Measurements from ENCODE around the gene R3HDM2.
"Not testable (repeated sequence)": the region's sequence is repeated elsewhere in the genome, so short reads cannot be mapped to it uniquely, and the experiment has no call there.

Gene R3HDM2

DNA sequence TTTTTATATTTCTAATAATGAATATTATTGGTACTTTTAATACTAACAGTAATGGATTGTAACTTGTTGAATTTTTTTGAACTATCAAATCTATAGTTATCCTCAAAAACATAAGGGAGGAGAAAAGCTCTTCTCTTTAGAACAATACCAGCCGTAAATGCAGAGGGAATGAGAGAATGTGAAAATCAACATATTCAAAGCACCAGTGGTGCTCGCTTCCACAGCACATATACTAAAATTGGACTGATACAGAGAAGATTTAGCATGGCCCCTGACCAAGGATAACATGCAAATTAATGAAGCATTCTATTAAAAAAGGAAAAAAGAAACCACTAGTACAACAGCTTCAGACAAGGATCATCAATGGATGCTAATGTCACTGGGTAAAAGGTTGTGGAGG lies 15.8 kb downstream of the R3HDM2 start:
- Histone ChIP-seq H3K9ac (ENCODE audit: low read length) (no peak overlapping the region), H3K27me3 (ENCODE audit: control insufficient read depth, insufficient read depth, low read length) (no peaks in the 10 kb centered on the region), H3K4me3 (ENCODE audit: low read depth, low read length) (no peak overlapping the region), H3K4me1 (ENCODE audit: control insufficient read depth, insufficient read depth, low read length) (peaks cover 8% of the 10 kb centered on the region), H3K9me3 (ENCODE audit: control insufficient read depth, insufficient read depth, low read depth, low read length) (no peaks in the 10 kb centered on the region), H3K36me3 (ENCODE audit: control insufficient read depth, insufficient read depth, low read length) (no peaks in the 10 kb centered on the region), H3K27ac (ENCODE audit: low read depth, low read length) (no peak overlapping the region)

- not testable (repeated sequence) for H3K9ac ChIP-seq (ENCODE audit: low read length); H3K27ac ChIP-seq (ENCODE audit: low read depth, low read length); H3K4me3 ChIP-seq (ENCODE audit: low read depth, low read length); H3K9me3 ChIP-seq (ENCODE audit: control insufficient read depth, insufficient read depth, low read depth, low read length); H3K36me3 ChIP-seq (ENCODE audit: control insufficient read depth, insufficient read depth, low read length); H3K27me3 ChIP-seq (ENCODE audit: control insufficient read depth, insufficient read depth, low read length); H3K4me1 ChIP-seq (ENCODE audit: control insufficient read depth, insufficient read depth, low read length)
Observed at GRCh38 chr12:57414160-57414559, 16.7 kb downstream of the R3HDM2 start.

GRCh38 chr12:57410534-57410933 lies 20.3 kb downstream of the R3HDM2 start:
- H3K27me3 ChIP-seq (ENCODE audit: control insufficient read depth, insufficient read depth, low read length) = no peaks in the 10 kb centered on the region
- H3K36me3 ChIP-seq (ENCODE audit: control insufficient read depth, insufficient read depth, low read length) = no peaks in the 10 kb centered on the region
- H3K9me3 ChIP-seq (ENCODE audit: control insufficient read depth, insufficient read depth, low read depth, low read length) = no peaks in the 10 kb centered on the region
- H3K4me1 ChIP-seq (ENCODE audit: control insufficient read depth, insufficient read depth, low read length) = peaks cover 3% of the 10 kb centered on the region; the same call in 1 of the 2 replicates
- no peak overlapping the region for H3K9ac ChIP-seq (ENCODE audit: low read length)
- H3K4me3 ChIP-seq (ENCODE audit: low read depth, low read length) = no peak overlapping the region
- H3K27ac ChIP-seq (ENCODE audit: low read depth, low read length) = no peak overlapping the region

GRCh38 chr12:57404966-57405640 lies 25.7 kb downstream of the R3HDM2 start:
- H3K4me1 ChIP-seq (ENCODE audit: control insufficient read depth, insufficient read depth, low read length) = no peaks in the 10 kb centered on the region
- H3K27me3 ChIP-seq (ENCODE audit: control insufficient read depth, insufficient read depth, low read length) = no peaks in the 10 kb centered on the region
- no peak overlapping the region for H3K9ac ChIP-seq (ENCODE audit: low read length)
- H3K36me3 ChIP-seq (ENCODE audit: control insufficient read depth, insufficient read depth, low read length) = no peaks in the 10 kb centered on the region
- no peak overlapping the region for H3K27ac ChIP-seq (ENCODE audit: low read depth, low read length)
- H3K9me3 ChIP-seq (ENCODE audit: control insufficient read depth, insufficient read depth, low read depth, low read length) = no peaks in the 10 kb centered on the region
- H3K4me3 ChIP-seq (ENCODE audit: low read depth, low read length) = no peak overlapping the region

- not testable (repeated sequence) for H3K4me3 ChIP-seq (ENCODE audit: low read depth, low read length); H3K9ac ChIP-seq (ENCODE audit: low read length); H3K36me3 ChIP-seq (ENCODE audit: control insufficient read depth, insufficient read depth, low read length); H3K27me3 ChIP-seq (ENCODE audit: control insufficient read depth, insufficient read depth, low read length); H3K9me3 ChIP-seq (ENCODE audit: control insufficient read depth, insufficient read depth, low read depth, low read length); H3K4me1 ChIP-seq (ENCODE audit: control insufficient read depth, insufficient read depth, low read length); H3K27ac ChIP-seq (ENCODE audit: low read depth, low read length)
Observed at GRCh38 chr12:57402156-57402555, 28.7 kb downstream of the R3HDM2 start.

DNA sequence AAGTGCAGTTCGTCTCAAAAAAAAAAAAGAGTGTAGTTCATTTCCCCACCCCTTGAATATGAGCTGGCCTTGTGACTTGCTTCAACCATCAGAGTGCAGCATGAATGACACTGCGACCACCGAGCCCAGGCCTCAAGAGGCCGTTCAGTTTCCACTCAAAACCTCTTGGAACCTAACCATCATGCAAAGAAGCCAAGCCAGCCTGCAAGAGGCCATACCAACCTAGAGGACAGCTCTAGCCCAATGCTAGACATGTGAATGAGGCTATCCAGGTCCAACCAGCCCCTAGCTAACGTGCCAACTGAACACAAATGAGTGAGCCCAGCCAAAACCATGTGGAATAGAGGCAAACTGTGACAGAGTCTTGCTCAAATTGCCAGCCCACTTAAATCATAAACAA lies 29.7 kb downstream of the R3HDM2 start:
- no peaks in the 10 kb centered on the region for H3K27me3 ChIP-seq (ENCODE audit: control insufficient read depth, insufficient read depth, low read length)
- no peak overlapping the region for H3K27ac ChIP-seq (ENCODE audit: low read depth, low read length)
- no peaks in the 10 kb centered on the region for H3K4me1 ChIP-seq (ENCODE audit: control insufficient read depth, insufficient read depth, low read length)
- no peak overlapping the region for H3K4me3 ChIP-seq (ENCODE audit: low read depth, low read length)
- H3K36me3 ChIP-seq (ENCODE audit: control insufficient read depth, insufficient read depth, low read length) = no peaks in the 10 kb centered on the region
- H3K9me3 ChIP-seq (ENCODE audit: control insufficient read depth, insufficient read depth, low read depth, low read length) = no peaks in the 10 kb centered on the region
- H3K9ac ChIP-seq (ENCODE audit: low read length) = no peak overlapping the region

DNA sequence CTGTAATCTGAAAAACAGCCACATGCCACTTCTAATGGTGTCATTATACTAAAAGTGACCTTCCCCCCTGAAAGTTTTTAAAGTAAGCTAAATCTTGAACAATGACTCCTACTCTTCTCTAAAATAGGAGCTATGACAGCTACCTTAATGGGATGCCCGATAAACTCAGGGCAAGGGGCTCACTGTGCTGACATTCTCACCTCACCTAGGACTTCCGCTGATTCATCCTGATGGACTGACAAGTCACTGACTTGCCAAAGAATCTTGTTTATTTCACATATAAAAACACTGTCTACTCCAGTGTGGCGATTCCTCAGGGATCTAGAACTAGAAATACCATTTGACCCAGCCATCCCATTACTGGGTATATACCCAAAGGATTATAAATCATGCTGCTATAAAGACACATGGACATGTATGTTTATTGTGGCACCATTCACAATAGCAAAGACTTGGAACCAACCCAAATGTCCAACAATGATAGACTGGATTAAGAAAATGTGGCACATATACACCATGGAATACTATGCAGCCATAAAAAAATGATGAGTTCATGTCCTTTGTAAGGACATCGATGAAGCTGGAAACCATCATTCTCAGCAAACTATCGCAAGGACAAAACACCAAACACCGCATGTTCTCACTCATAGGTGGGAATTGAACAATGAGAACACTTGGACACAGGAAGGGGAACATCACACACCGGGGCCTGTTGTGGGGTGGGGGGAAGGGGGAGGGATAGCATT lies 31.0 kb downstream of the R3HDM2 start:
- not testable (repeated sequence) for H3K9me3 ChIP-seq (ENCODE audit: control insufficient read depth, insufficient read depth, low read depth, low read length); H3K4me3 ChIP-seq (ENCODE audit: low read depth, low read length); H3K27me3 ChIP-seq (ENCODE audit: control insufficient read depth, insufficient read depth, low read length); H3K36me3 ChIP-seq (ENCODE audit: control insufficient read depth, insufficient read depth, low read length); H3K27ac ChIP-seq (ENCODE audit: low read depth, low read length); H3K9ac ChIP-seq (ENCODE audit: low read length); H3K4me1 ChIP-seq (ENCODE audit: control insufficient read depth, insufficient read depth, low read length)

DNA sequence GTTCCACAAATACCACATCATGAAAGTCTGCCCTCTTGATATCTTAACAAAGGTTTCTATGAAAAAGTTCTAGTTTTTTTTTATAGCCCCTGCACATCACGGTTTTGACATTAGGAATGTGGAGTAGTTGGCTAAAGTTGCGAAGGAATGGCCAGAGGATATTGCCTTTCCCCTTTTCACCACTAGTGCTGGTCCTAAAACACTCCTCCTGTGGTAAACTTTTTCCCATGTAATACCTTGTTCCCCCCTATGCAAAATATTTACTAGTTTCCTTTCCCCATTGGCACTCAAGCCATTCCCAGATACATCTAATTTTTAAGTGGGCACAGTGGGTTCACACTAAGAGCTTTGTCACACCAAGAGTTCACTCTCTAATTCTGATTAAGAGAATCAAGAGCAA lies 33.4 kb downstream of the R3HDM2 start:
- H3K27ac ChIP-seq (ENCODE audit: low read depth, low read length) = no peak overlapping the region

DNA sequence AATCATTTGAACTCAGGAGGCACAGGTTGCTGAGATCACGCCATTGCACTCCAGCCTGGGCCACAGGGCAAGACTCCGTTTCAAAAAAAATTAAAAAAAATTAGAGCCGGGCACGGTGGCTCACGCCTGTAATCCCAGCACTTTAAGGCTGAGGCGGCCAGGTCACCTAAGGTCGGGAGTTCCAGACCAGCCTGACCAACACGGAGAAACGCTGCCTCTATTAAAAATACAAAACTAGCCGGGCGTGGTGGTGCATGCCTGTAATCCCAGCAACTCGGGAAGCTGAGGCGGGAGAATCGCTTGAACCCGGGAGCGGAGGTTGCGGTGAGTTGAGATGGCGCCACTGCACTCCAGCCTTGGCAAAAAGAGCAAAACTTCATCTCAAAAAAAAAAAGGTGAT lies 35.7 kb downstream of the R3HDM2 start:
- H3K9ac ChIP-seq (ENCODE audit: low read length) = no peak overlapping the region
- 0 out of 2 replicates have a peak, but pooled peaks cover 9% of the 10 kb centered on the region for H3K36me3 ChIP-seq (ENCODE audit: control insufficient read depth, insufficient read depth, low read length)
- no peak overlapping the region for H3K27ac ChIP-seq (ENCODE audit: low read depth, low read length)
- H3K9me3 ChIP-seq (ENCODE audit: control insufficient read depth, insufficient read depth, low read depth, low read length) = no peaks in the 10 kb centered on the region
- H3K27me3 ChIP-seq (ENCODE audit: control insufficient read depth, insufficient read depth, low read length) = no peaks in the 10 kb centered on the region
- no peak overlapping the region for H3K4me3 ChIP-seq (ENCODE audit: low read depth, low read length)
- peaks cover 2% of the 10 kb centered on the region; the same call in 1 of the 2 replicates for H3K4me1 ChIP-seq (ENCODE audit: control insufficient read depth, insufficient read depth, low read length)

More for the DNA sequence above, 33.4 kb downstream of the R3HDM2 start:
- Histone ChIP-seq H3K27me3 (ENCODE audit: control insufficient read depth, insufficient read depth, low read length) (no peaks in the 10 kb centered on the region), H3K4me3 (ENCODE audit: low read depth, low read length) (no peak overlapping the region), H3K9me3 (ENCODE audit: control insufficient read depth, insufficient read depth, low read depth, low read length) (no peaks in the 10 kb centered on the region), H3K4me1 (ENCODE audit: control insufficient read depth, insufficient read depth, low read length) (no peaks in the 10 kb centered on the region), H3K36me3 (ENCODE audit: control insufficient read depth, insufficient read depth, low read length) (0 out of 2 replicates have a peak, but pooled peaks cover 7% of the 10 kb centered on the region), H3K9ac (ENCODE audit: low read length) (no peak overlapping the region)

GRCh38 chr12:57390174-57390573 lies 40.7 kb downstream of the R3HDM2 start:
- Histone ChIP-seq H3K36me3 (ENCODE audit: control insufficient read depth, insufficient read depth, low read length) (peaks cover 7% of the 10 kb centered on the region; the same call in 1 of the 2 replicates), H3K9me3 (ENCODE audit: control insufficient read depth, insufficient read depth, low read depth, low read length) (no peaks in the 10 kb centered on the region), H3K4me1 (ENCODE audit: control insufficient read depth, insufficient read depth, low read length) (peaks cover 2% of the 10 kb centered on the region; the same call in 1 of the 2 replicates), H3K4me3 (ENCODE audit: low read depth, low read length) (no peak overlapping the region), H3K9ac (ENCODE audit: low read length) (no peak overlapping the region), H3K27ac (ENCODE audit: low read depth, low read length) (no peak overlapping the region), H3K27me3 (ENCODE audit: control insufficient read depth, insufficient read depth, low read length) (no peaks in the 10 kb centered on the region)

- Histone ChIP-seq H3K4me3 (ENCODE audit: low read depth, low read length) (no peak overlapping the region), H3K36me3 (ENCODE audit: control insufficient read depth, insufficient read depth, low read length) (peaks cover 6% of the 10 kb centered on the region; the same call in 1 of the 2 replicates), H3K27me3 (ENCODE audit: control insufficient read depth, insufficient read depth, low read length) (no peaks in the 10 kb centered on the region), H3K4me1 (ENCODE audit: control insufficient read depth, insufficient read depth, low read length) (peaks cover 2% of the 10 kb centered on the region; the same call in 1 of the 2 replicates), H3K9ac (ENCODE audit: low read length) (no peak overlapping the region), H3K27ac (ENCODE audit: low read depth, low read length) (no peak overlapping the region), H3K9me3 (ENCODE audit: control insufficient read depth, insufficient read depth, low read depth, low read length) (no peaks in the 10 kb centered on the region)
Observed at GRCh38 chr12:57389033-57389432, 41.8 kb downstream of the R3HDM2 start.

Data from HUES6 (cell line).